Vagina (tissue), 2 donors: ENCODE data around the gene SLC25A18. TPM values are rescaled to one million over a fixed set of nuclear protein-coding genes. Genes with fewer than 3 reads are reported as not detected.

Experiments used
- DNase-seq, 2 donors: peaks; one replicate each; pipeline ENCODE4 v3.0.0-alpha.2; 2017; ENCODE audit errors: extremely low spot score in 2 of 2
- H3K27ac ChIP-seq: fragments of 200-600 bp; sonication (generic); one replicate; pipeline ENCODE4 v1.5.1; 2019
- H3K27me3 ChIP-seq: fragments of 200-600 bp; sonication (generic); one replicate; pipeline ENCODE4 v1.5.1; 2019
- H3K36me3 ChIP-seq, 2 donors: fragments of 200-600 bp; sonication (generic); one replicate each; pipeline ENCODE4 v1.5.1; 2017 to 2019
- H3K4me1 ChIP-seq: fragments of 200-600 bp; sonication (generic); one replicate; pipeline ENCODE4 v1.5.1; 2019
- H3K4me3 ChIP-seq, 2 donors: fragments of 200-600 bp; sonication (generic); 1 replicate in 1 of 2; 2 replicates in 1 of 2; pipeline ENCODE4 v1.5.1; 2016 to 2019
- H3K9me3 ChIP-seq: fragments of 200-600 bp; sonication (generic); one replicate; pipeline ENCODE4 v1.5.1; 2019
- CTCF ChIP-seq, 3 experiments: fragments of 450-650 bp in 2 of 3; fragments of 200-600 bp in 1 of 3; sonication (generic) in 1 of 3; IDR thresholded peaks; one replicate each; pipeline ENCODE4 v1.5.1; 2017 to 2019; ENCODE audit warnings: antibody characterized with exemption in 3 of 3, mild to moderate bottlenecking in 2 of 3, moderate library complexity in 2 of 3
- POLR2A ChIP-seq, 2 donors: fragments of 450-650 bp; IDR thresholded peaks; one replicate each; pipeline ENCODE4 v1.6.1; 2017; ENCODE audit warnings: antibody characterized with exemption in 2 of 2, mild to moderate bottlenecking in 2 of 2, moderate library complexity in 2 of 2
- POLR2AphosphoS5 ChIP-seq, 2 donors: sonication (generic); formaldehyde crosslinking; IDR thresholded peaks; one replicate each; pipeline ENCODE4 v1.9.0; 2017; ENCODE audit warnings: antibody characterized with exemption in 2 of 2, mild to moderate bottlenecking in 2 of 2, low read depth in 1 of 2; ENCODE audit not compliant: insufficient read depth in 1 of 2
- intact Hi-C: fragments of 100-400 bp; cut with DNase I; formaldehyde crosslinking; loops from one replicate; pipeline ENCODE4 v1.15.1; 2023
- total RNA-seq: library from RNA; depleted of rRNA; stranded (reverse); fragments of >200 nt; gene quantifications from one replicate; pipeline ENCODE4 v1.2.3, GENCODE V29; 2016

SLC25A18 gene
- total RNA-seq, 1 donor from 2014 or later, result 5.9 TPM

GRCh38 chr22:17542452-17542851 lies 20.8 kb upstream of the SLC25A18 start:
- Histone ChIP-seq H3K27ac (no peak overlapping the region), H3K27me3 (no peaks in the 10 kb centered on the region), H3K4me1 (no peaks in the 10 kb centered on the region), H3K36me3 (no peaks in the 10 kb centered on the region), H3K4me3 (no peak overlapping the region), H3K9me3 (no peaks in the 10 kb centered on the region)
- DNase-seq, result no peak
- intact Hi-C loops, result no loop called here
- no peak for TF ChIP-seq POLR2AphosphoS5 (IDR thresholded peaks at IDR 0.05; ENCODE audit: insufficient read depth in 1 of 2, low read depth in 1 of 2)
- TF ChIP-seq POLR2A (IDR thresholded peaks at IDR 0.05), result no peak
- no peak for TF ChIP-seq CTCF (IDR thresholded peaks at IDR 0.05)

GRCh38 chr22:17548010-17548755 lies 15.1 kb upstream of the SLC25A18 start:
- H3K36me3 ChIP-seq, result no peaks in the 10 kb centered on the region
- intact Hi-C loops, result no loop called here
- no peaks in the 10 kb centered on the region for H3K4me1 ChIP-seq
- no peaks in the 10 kb centered on the region for H3K27me3 ChIP-seq
- DNase-seq, result no peak
- H3K27ac ChIP-seq, result no peak overlapping the region
- H3K9me3 ChIP-seq, result no peaks in the 10 kb centered on the region
- H3K4me3 ChIP-seq, result no peak overlapping the region
- TF ChIP-seq POLR2AphosphoS5 (IDR thresholded peaks at IDR 0.05; ENCODE audit: insufficient read depth in 1 of 2, low read depth in 1 of 2), result no peak
- TF ChIP-seq CTCF (IDR thresholded peaks at IDR 0.05), result no peak
- TF ChIP-seq POLR2A (IDR thresholded peaks at IDR 0.05), result no peak

- Histone ChIP-seq H3K4me3 (no peak overlapping the region), H3K9me3 (no peaks in the 10 kb centered on the region), H3K4me1 (no peaks in the 10 kb centered on the region), H3K36me3 (no peaks in the 10 kb centered on the region), H3K27ac (no peak overlapping the region), H3K27me3 (no peaks in the 10 kb centered on the region)
- DNase-seq, result no peak
- intact Hi-C loops, result no loop called here
- TF ChIP-seq POLR2A (IDR thresholded peaks at IDR 0.05), result no peak
- TF ChIP-seq CTCF (IDR thresholded peaks at IDR 0.05), result no peak
- TF ChIP-seq POLR2AphosphoS5 (IDR thresholded peaks at IDR 0.05; ENCODE audit: insufficient read depth in 1 of 2, low read depth in 1 of 2), result no peak
Measured at GRCh38 chr22:17548756-17549035, 14.6 kb upstream of the SLC25A18 start.

- intact Hi-C loops, result no loop called here
- H3K27ac ChIP-seq, result no peak overlapping the region
- TF ChIP-seq POLR2A (IDR thresholded peaks at IDR 0.05) (no peak), POLR2AphosphoS5 (IDR thresholded peaks at IDR 0.05; ENCODE audit: insufficient read depth in 1 of 2, low read depth in 1 of 2) (no peak), CTCF (IDR thresholded peaks at IDR 0.05) (no peak)
- H3K9me3 ChIP-seq, result no peaks in the 10 kb centered on the region
- no peak for DNase-seq
- H3K27me3 ChIP-seq, result no peaks in the 10 kb centered on the region
- no peaks in the 10 kb centered on the region for H3K4me1 ChIP-seq
- no peak overlapping the region for H3K4me3 ChIP-seq
- H3K36me3 ChIP-seq, result no peaks in the 10 kb centered on the region
Measured at GRCh38 chr22:17549183-17549582, 14.1 kb upstream of the SLC25A18 start.

- Histone ChIP-seq H3K9me3 (no peaks in the 10 kb centered on the region), H3K36me3 (no peaks in the 10 kb centered on the region), H3K27ac (no peak overlapping the region), H3K4me3 (no peak overlapping the region), H3K4me1 (no peaks in the 10 kb centered on the region), H3K27me3 (no peaks in the 10 kb centered on the region)
- DNase-seq, result no peak
- intact Hi-C loops, result no loop called here
- TF ChIP-seq POLR2A (IDR thresholded peaks at IDR 0.05) (no peak), POLR2AphosphoS5 (IDR thresholded peaks at IDR 0.05; ENCODE audit: insufficient read depth in 1 of 2, low read depth in 1 of 2) (no peak), CTCF (IDR thresholded peaks at IDR 0.05) (no peak)
Measured at GRCh38 chr22:17549655-17550054, 13.6 kb upstream of the SLC25A18 start.
